ENCODE measurements around the gene GABRR1. TPM values are rescaled to one million over a fixed set of nuclear protein-coding genes. Genes with fewer than 3 reads are reported as not detected.
A peak's percentile ranks its signal among the peaks of the same experiment; 100 is the strongest.

The GABRR1 gene
- total and polyA plus RNA-seq, 2 of the 13 experiments (the other 11 are each of a cell fraction or from before 2014, with no cell fraction given), result not detected

DNA sequence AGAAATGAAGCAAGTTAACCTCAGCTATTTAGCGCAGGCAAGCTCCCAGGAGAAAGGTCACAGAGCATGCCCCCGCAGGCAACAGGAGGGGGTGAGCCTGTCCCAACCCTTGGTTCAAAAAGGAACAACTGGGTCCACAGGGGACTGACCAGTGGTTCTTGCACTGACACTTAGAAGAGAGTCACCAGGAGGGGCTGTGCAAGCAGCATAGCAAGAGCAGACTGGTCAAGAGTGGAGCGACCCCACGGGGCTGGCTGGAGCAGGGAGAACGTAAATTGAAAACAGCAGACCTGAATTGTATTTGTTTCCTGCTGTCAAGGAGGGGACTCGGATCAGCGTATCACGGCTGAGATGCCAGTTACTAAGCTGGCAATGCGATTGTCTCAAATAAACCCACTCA is 32.8 kb downstream of the GABRR1 start (continued):
- TF ChIP-seq, protein P1, sequence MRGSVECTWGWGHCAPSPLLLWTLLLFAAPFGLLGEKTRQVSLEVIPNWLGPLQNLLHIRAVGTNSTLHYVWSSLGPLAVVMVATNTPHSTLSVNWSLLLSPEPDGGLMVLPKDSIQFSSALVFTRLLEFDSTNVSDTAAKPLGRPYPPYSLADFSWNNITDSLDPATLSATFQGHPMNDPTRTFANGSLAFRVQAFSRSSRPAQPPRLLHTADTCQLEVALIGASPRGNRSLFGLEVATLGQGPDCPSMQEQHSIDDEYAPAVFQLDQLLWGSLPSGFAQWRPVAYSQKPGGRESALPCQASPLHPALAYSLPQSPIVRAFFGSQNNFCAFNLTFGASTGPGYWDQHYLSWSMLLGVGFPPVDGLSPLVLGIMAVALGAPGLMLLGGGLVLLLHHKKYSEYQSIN (CRISPR knock-in tag; IDR thresholded peaks at IDR 0.05; ENCODE audit: borderline replicate concordance), result no peak
- no peak for TF ChIP-seq MED8 (CRISPR knock-in tag; IDR thresholded peaks at IDR 0.05; ENCODE audit: insufficient replicate concordance)

DNA sequence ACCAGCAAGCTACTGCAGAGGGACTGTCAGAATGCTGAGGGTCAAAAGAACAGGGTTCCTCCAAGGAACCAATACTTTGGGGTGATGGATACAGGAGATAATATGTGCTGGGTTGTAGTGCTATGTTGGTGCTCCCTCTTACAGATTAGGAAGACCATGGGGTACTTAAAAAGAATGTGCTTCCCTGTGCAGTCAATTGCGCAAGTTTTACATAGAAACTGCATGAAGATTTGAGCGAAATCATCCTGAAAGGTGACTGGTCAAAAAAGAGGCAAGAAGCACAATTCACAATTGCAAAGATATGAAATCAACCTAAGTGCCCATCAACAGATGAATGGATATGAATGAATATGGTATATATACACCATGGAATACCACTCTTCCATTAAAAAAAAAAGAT is 33.9 kb downstream of the GABRR1 start:
- in situ Hi-C loops (cut with HindIII; ENCODE audit: extremely low pct_ligation_motif_present, low pct_unique_long_range_greater_than_20kb), result no loop called here
- intact Hi-C loops (cut with micrococcal nuclease; ENCODE audit: unreplicated experiment), result no loop called here
- H4K20me1 ChIP-seq (ENCODE audit: insufficient read depth, low read length), result no peaks in the 10 kb centered on the region
- ATAC-seq, result no peak
- H3K27me3 ChIP-seq (ENCODE audit: control insufficient read depth in 1 of 2, insufficient read depth in 2 of 2, low read length in 2 of 2), result peaks cover 0 to 1% of the 10 kb centered on the region in 2 experiments; a peak in 2 of 5 replicates
- POLR2A ChIA-PET, result no interaction called here
- H3K4me1 ChIP-seq (ENCODE audit: insufficient read depth, low read length), result no peaks in the 10 kb centered on the region
- 95% methylated on average over 2 of the region's 2 CpGs for WGBS (ENCODE audit: low lambda C conversion rate)
- H3K36me3 ChIP-seq (replicated peaks in 1 of 2; ENCODE audit: control insufficient read depth in 1 of 2, insufficient read depth in 2 of 2, low read length in 2 of 2), result no peaks in the 10 kb centered on the region
- no peak overlapping the region for H3K27ac ChIP-seq (ENCODE audit: extremely low read length, insufficient read depth, low read length)
- no peaks in the 10 kb centered on the region for H3K79me2 ChIP-seq (ENCODE audit: insufficient read depth, low read length)
- no peak for FAIRE-seq
- BruUV-seq (replicated peaks), result no TSS peak
- no peak for DNase-seq (ENCODE audit: low spot score)
- no peak overlapping the region for H3K4me3 ChIP-seq (replicated peaks in 1 of 3; ENCODE audit: insufficient read depth in 1 of 3, low read depth in 2 of 3, low read length in 3 of 3)
- no peak overlapping the region for H2AFZ ChIP-seq (ENCODE audit: low read length)
- CTCF ChIA-PET (ENCODE audit: low intra/inter-chr PET ratio, low total read pairs), result no interaction called here
- no peak overlapping the region for H3K9ac ChIP-seq (ENCODE audit: insufficient read depth, low read depth, low read length)
- TF ChIP-seq, protein P2, sequence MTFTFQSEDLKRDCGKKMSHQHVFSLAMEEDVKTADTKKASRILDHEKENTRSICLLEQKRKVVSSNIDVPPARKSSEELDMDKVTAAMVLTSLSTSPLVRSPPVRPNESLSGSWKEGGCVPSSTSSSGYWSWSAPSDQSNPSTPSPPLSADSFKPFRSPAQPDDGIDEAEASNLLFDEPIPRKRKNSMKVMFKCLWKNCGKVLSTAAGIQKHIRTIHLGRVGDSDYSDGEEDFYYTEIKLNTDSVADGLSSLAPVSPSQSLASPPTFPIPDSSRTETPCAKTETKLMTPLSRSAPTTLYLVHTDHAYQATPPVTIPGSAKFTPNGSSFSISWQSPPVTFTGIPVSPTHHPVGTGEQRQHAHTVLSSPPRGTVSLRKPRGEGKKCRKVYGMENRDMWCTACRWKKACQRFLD (CRISPR knock-in tag; IDR thresholded peaks at IDR 0.05; ENCODE audit: borderline replicate concordance), result no peak
- TF ChIP-seq CEBPB (IDR thresholded peaks at IDR 0.05; ENCODE audit: borderline replicate concordance, low read depth, low read length), result peak; percentile 59
- H3K4me2 ChIP-seq (ENCODE audit: low read depth, low read length), result no peak overlapping the region
- no peaks in the 10 kb centered on the region for H3K9me3 ChIP-seq (ENCODE audit: low read length)
